Measurements from ENCODE around the gene TMEM135. TPM values are rescaled to one million over a fixed set of nuclear protein-coding genes. Genes with fewer than 3 reads are reported as not detected.
A peak's percentile ranks its signal among the peaks of the same experiment; 100 is the strongest.

TMEM135 gene
- total RNA-seq, 4 donors from 2014 or later = 7.9 to 38.7 (median 18.9) TPM

GRCh38 chr11:87035976-87036583, 1.7 kb upstream of the TMEM135 start:
- ATAC-seq = no peak
- no peak overlapping the region for H3K4me3 ChIP-seq
- no peaks in the 10 kb centered on the region for H3K36me3 ChIP-seq
- intact Hi-C loops (cut with DNase I; ENCODE audit: low total_unique reads) = loop anchor here (5.0 kb wide), 2 partner anchors 94 to 246 kb away; no protein-coding TSS in a partner anchor
- no peaks in the 10 kb centered on the region for H3K9me3 ChIP-seq
- in situ Hi-C loops (cut with MboI; ENCODE audit: low sequenced_read_pairs in 4 of 4) = loop anchor here in 1 of 4 donors (5.0 kb wide), 1 partner anchor 79 kb away; the partner anchor contains the start of gene FZD4
- no peaks in the 10 kb centered on the region for H3K27me3 ChIP-seq
- H3K27ac ChIP-seq = peak overlapping the region; percentile 90 to 94 (median 92)
- peaks cover 23 to 28% of the 10 kb centered on the region in 2 donors for H3K4me1 ChIP-seq
- TF ChIP-seq, protein P1, sequence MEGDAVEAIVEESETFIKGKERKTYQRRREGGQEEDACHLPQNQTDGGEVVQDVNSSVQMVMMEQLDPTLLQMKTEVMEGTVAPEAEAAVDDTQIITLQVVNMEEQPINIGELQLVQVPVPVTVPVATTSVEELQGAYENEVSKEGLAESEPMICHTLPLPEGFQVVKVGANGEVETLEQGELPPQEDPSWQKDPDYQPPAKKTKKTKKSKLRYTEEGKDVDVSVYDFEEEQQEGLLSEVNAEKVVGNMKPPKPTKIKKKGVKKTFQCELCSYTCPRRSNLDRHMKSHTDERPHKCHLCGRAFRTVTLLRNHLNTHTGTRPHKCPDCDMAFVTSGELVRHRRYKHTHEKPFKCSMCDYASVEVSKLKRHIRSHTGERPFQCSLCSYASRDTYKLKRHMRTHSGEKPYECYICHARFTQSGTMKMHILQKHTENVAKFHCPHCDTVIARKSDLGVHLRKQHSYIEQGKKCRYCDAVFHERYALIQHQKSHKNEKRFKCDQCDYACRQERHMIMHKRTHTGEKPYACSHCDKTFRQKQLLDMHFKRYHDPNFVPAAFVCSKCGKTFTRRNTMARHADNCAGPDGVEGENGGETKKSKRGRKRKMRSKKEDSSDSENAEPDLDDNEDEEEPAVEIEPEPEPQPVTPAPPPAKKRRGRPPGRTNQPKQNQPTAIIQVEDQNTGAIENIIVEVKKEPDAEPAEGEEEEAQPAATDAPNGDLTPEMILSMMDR (IDR thresholded peaks at IDR 0.05 in 4 of 5, conservative IDR thresholded peaks at IDR 0.05 in 1 of 5) = no peak
- TF ChIP-seq POLR2A (IDR thresholded peaks at IDR 0.05) = no peak
- DNase-seq = no peak

- no peaks in the 10 kb centered on the region for H3K27me3 ChIP-seq
- peak; percentile 9 to 36 for ATAC-seq
- in situ Hi-C loops (cut with MboI; ENCODE audit: low sequenced_read_pairs in 4 of 4) (loop anchor here in 1 of 4 donors (5.0 kb wide), 1 partner anchor 80 kb away; the partner anchor contains the start of gene FZD4), intact Hi-C loops (cut with DNase I; ENCODE audit: low total_unique reads) (loop anchor here (1.0 to 5.0 kb wide), 4 partner anchors 55 to 245 kb away; partner anchors contain the start of gene FZD4)
- no peaks in the 10 kb centered on the region for H3K9me3 ChIP-seq
- H3K36me3 ChIP-seq = no peaks in the 10 kb centered on the region
- TF ChIP-seq, protein P1 (IDR thresholded peaks at IDR 0.05 in 4 of 5, conservative IDR thresholded peaks at IDR 0.05 in 1 of 5) = no peak
- no peak for TF ChIP-seq POLR2A (IDR thresholded peaks at IDR 0.05)
- H3K27ac ChIP-seq = peak overlapping the region; percentile 90 to 94 (median 92)
- peaks cover 23 to 28% of the 10 kb centered on the region in 2 donors for H3K4me1 ChIP-seq
- no peak for DNase-seq
- H3K4me3 ChIP-seq = peak overlapping the region; percentile 68 to 96 (median 90)
Observed at GRCh38 chr11:87036756-87037449, 831 bp upstream of the TMEM135 start.

- peak; percentile 13 to 21 for ATAC-seq
- Histone ChIP-seq H3K36me3 (no peaks in the 10 kb centered on the region), H3K4me1 (peaks cover 23 to 28% of the 10 kb centered on the region in 2 donors), H3K4me3 (peak overlapping the region; percentile 68 to 96 (median 90)), H3K27me3 (no peaks in the 10 kb centered on the region), H3K9me3 (no peaks in the 10 kb centered on the region), H3K27ac (peak overlapping the region; percentile 90 to 94 (median 92))
- intact Hi-C loops (cut with DNase I; ENCODE audit: low total_unique reads) (loop anchor here (5.0 kb wide), 2 partner anchors 96 to 244 kb away; no protein-coding TSS in a partner anchor), in situ Hi-C loops (cut with MboI; ENCODE audit: low sequenced_read_pairs in 4 of 4) (loop anchor here in 1 of 4 donors (5.0 kb wide), 1 partner anchor 81 kb away; the partner anchor contains the start of gene FZD4)
- DNase-seq = no peak
- TF ChIP-seq, protein P1 (IDR thresholded peaks at IDR 0.05 in 4 of 5, conservative IDR thresholded peaks at IDR 0.05 in 1 of 5) = no peak
- TF ChIP-seq POLR2A (IDR thresholded peaks at IDR 0.05) = no peak
Observed at GRCh38 chr11:87038235-87038977, 672 bp downstream of the TMEM135 start.

DNA sequence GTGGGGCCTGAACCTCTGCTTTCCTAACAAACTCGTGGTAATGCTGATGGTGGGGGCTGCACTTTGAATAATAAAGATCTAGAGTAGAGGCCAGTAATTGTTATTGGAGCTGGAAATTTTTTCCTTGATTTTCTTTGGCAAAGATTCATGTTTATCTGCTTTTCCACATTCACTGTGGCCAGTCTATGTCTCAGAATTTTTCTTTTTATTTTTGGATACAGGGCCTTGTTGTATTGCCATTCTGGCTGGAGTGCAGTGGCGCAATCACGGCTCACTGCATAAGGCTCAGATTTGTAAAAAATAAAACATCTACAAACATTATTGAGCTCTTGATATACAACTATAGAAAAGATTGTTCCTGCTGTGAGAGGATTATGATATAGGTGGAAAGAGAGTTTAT, 1.6 kb downstream of the TMEM135 start:
- peak overlapping the region; percentile 68 to 96 (median 90) for H3K4me3 ChIP-seq
- DNase-seq (no peak), ATAC-seq (no peak)
- H3K9me3 ChIP-seq = no peaks in the 10 kb centered on the region
- H3K27me3 ChIP-seq = no peaks in the 10 kb centered on the region
- peak overlapping the region in 3 of 4 donors; percentile 90 to 94 (median 93) for H3K27ac ChIP-seq
- peaks cover 23 to 28% of the 10 kb centered on the region in 2 donors for H3K4me1 ChIP-seq
- TF ChIP-seq, protein P1 (IDR thresholded peaks at IDR 0.05 in 4 of 5, conservative IDR thresholded peaks at IDR 0.05 in 1 of 5) = no peak
- TF ChIP-seq POLR2A (IDR thresholded peaks at IDR 0.05) = no peak
- no peaks in the 10 kb centered on the region for H3K36me3 ChIP-seq
- intact Hi-C loops (cut with DNase I; ENCODE audit: low total_unique reads) (loop anchor here (5.0 kb wide), 2 partner anchors 97 to 243 kb away; no protein-coding TSS in a partner anchor), in situ Hi-C loops (cut with MboI; ENCODE audit: low sequenced_read_pairs in 4 of 4) (loop anchor here in 1 of 4 donors (5.0 kb wide), 1 partner anchor 82 kb away; the partner anchor contains the start of gene FZD4)

Data from gastrocnemius medialis (tissue), 4 donors.